ENCODE measurements around the gene UPK3BL2.
"Not testable (repeated sequence)": the region's sequence is repeated elsewhere in the genome, so short reads cannot be mapped to it uniquely, and the experiment has no call there.

Gene UPK3BL2

DNA sequence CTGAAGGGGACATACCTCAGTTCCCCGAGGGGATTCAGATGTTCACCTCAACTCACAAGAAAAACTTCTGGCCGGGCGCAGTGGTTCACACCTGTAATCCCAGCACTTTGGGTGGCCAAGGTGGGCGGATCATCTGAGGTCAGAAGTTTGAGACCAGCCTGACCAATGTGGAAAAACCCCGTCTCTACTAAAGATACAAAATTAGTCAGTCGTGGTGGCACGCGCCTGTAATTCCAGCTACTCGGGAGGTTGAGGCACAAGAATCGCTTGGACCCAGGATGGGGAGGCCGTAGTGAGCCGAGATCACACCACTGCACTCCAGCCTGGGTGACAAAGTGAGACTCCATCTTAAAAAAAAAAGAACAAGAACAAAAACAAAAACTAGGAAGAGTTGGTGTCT lies 1.8 kb upstream of the UPK3BL2 start:
- H3K9me3 ChIP-seq; H3K4me3 ChIP-seq; H3K27me3 ChIP-seq (ENCODE audit: low read depth); H3K4me1 ChIP-seq; in situ Hi-C loops (cut with MboI; ENCODE audit: low sequenced_read_pairs); H3K36me3 ChIP-seq (replicated peaks); DNase-seq (ENCODE audit: low spot score in 2 of 2): not testable (repeated sequence)

DNA sequence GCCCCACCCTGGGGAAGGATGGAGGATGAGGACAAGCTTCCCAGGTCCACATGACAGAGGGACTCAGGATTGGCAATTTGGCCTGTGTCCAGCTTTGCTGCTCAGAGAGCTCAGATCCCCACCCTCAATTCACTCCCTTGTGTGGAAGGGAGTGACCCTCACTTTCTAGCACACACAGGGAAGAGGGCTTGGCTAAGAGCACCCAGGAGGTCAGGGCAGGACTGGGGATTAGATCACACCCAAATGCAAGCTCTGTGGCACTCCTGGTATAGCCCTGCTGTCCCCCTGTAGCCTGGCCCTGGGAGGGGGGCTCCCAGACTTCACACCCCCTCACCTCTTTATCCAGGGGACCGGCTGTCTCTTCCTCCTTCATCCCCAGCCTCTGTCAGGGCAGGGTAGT lies 876 bp upstream of the UPK3BL2 start:
- H3K36me3 ChIP-seq (replicated peaks); H3K4me3 ChIP-seq; H3K4me1 ChIP-seq; H3K27me3 ChIP-seq (ENCODE audit: low read depth); H3K9me3 ChIP-seq; DNase-seq (ENCODE audit: low spot score in 2 of 2); in situ Hi-C loops (cut with MboI; ENCODE audit: low sequenced_read_pairs): not testable (repeated sequence)

DNA sequence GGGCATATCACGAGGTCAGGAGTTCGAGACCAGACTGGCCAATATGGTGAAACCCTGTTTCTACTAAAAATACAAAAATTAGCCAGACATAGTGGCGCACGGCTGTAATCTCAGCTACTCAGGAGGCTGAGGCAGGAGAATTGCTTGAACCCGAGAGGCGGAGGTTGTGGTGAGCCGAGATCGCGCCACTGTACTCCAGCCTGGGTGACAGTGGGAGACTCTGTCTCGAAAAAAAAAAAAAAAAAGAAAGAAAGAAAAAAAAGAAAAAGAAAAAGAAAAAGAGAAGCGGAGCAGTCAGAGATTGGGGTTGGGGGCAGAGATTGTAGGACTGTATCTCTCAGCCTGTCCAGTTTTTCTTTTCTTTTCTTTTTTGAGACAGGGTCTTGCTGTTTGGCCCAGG lies 725 bp downstream of the UPK3BL2 start:
- H3K36me3 ChIP-seq (replicated peaks); DNase-seq (ENCODE audit: low spot score in 2 of 2); in situ Hi-C loops (cut with MboI; ENCODE audit: low sequenced_read_pairs): not testable (repeated sequence)

DNA sequence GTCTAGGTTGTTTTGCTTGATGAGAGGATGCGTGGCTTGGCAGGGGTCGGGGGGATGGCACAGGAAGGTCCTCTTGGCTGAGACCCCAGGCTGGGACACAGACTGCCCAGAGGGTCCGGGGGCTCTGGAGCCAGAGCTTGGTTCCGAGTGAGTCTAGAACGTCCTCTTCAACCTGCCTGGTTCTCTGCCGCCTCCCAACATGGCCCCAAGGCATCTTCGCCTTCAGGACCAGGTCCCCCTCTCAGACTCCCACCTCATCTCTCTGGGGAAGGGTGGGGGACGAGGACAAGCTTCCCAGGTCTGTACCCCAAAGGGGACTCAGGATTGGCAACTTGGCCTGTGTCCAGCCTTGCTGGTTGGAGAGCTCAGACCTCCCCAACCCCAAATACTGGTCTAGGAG lies 1.4 kb downstream of the UPK3BL2 start:
- H3K4me1 ChIP-seq; H3K36me3 ChIP-seq (replicated peaks); DNase-seq (ENCODE audit: low spot score in 2 of 2); H3K27me3 ChIP-seq (ENCODE audit: low read depth); in situ Hi-C loops (cut with MboI; ENCODE audit: low sequenced_read_pairs); H3K4me3 ChIP-seq; H3K9me3 ChIP-seq: not testable (repeated sequence)

More for the DNA sequence above, 725 bp downstream of the UPK3BL2 start:
- not testable (repeated sequence) for H3K4me3 ChIP-seq; H3K27me3 ChIP-seq (ENCODE audit: low read depth); H3K9me3 ChIP-seq; H3K4me1 ChIP-seq

DNA sequence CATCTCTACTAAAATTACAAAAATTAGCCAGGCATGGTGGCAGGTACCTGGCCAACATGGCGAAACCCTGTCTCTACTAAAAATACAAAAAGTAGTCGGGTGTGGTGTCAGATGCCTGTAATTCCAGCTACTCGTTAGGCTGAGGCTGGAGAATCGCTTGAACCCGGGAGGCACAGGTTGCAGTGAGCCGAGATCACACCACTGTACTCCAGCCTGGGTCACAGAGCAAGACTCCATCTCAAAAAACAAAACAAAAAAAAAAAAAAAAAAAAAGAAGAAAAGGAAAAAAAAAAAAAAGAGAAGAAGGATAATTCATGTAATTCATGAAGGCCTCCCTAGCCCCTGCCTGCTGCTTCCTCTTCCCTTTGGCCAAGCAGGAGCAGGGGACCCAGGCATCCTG lies 2.9 kb downstream of the UPK3BL2 start:
- H3K9me3 ChIP-seq; H3K4me3 ChIP-seq; in situ Hi-C loops (cut with MboI; ENCODE audit: low sequenced_read_pairs); H3K27me3 ChIP-seq (ENCODE audit: low read depth); DNase-seq (ENCODE audit: low spot score in 2 of 2); H3K4me1 ChIP-seq; H3K36me3 ChIP-seq (replicated peaks): not testable (repeated sequence)

DNA sequence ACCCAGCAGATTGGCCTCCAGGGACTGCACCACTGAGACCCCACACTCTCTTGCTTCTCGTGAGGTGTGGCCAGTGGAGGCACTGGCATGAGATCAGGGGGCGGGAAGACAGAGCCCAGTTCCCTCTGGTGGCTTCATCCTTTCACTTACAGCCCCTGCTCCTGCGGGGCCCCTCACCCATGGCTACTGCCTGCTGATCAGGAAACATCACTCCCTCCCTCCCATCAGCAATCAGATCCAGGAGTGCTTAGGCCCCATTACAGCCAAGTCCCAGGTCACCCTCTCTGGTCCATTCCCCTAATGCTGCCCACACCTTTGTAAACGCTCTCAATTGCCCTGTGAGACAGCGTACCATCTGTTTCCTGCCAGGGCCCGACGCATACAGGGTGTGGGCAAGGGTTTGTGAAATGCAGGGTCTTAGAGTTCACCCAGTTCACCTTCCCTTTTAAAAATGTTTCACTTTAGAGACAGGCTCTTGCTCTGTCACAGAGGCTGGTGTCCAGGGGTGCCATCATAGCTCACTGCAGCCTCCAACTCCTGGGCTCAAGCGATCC lies 8.4 kb downstream of the UPK3BL2 start:
- H3K9me3 ChIP-seq; H3K27me3 ChIP-seq (ENCODE audit: low read depth); H3K36me3 ChIP-seq (replicated peaks); in situ Hi-C loops (cut with MboI; ENCODE audit: low sequenced_read_pairs); H3K4me3 ChIP-seq; H3K4me1 ChIP-seq; DNase-seq (ENCODE audit: low spot score in 2 of 2): not testable (repeated sequence)

DNA sequence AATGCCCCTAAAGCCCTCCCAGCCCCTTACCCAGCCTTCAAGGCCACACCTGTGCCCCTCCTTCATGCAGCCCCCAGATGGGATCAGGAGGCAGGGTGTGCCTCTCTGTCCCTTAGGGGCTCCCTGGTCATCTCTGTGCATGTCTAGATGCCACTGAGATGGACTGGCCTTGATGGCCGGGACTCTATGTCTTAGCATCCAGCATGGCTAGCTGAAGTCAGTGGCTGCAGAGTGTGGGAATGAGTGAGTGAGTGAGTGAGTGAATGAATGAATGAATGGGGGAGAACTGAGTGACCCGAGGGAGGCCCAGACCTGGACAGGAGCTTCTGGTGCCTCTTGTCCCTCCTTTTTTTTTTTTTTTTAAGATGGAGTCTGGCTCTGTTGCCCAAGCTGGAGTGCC lies 11.4 kb downstream of the UPK3BL2 start:
- H3K27me3 ChIP-seq (ENCODE audit: low read depth); H3K36me3 ChIP-seq (replicated peaks); H3K9me3 ChIP-seq; DNase-seq (ENCODE audit: low spot score in 2 of 2); H3K4me3 ChIP-seq; in situ Hi-C loops (cut with MboI; ENCODE audit: low sequenced_read_pairs); H3K4me1 ChIP-seq: not testable (repeated sequence)

DNA sequence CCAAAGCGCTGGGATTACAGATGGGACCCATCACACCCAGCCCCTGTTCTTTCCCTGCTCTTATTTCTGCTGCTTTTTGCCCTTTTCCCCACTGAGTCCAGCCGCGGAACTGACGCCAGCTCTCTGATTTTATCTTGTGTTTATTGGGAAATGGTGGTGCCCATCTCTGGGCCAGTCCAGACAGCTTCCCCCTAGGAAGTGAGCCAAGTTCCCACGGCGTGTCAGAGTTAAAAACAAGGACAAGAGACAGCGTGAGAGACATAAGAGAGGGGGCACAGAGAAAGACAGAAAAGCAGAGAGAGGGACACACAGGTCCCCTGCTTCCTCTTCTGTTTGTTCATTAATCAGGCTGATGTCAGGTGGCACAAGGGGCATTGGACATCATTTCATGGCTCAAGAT lies 11.9 kb downstream of the UPK3BL2 start:
- H3K9me3 ChIP-seq; H3K27me3 ChIP-seq (ENCODE audit: low read depth); DNase-seq (ENCODE audit: low spot score in 2 of 2); in situ Hi-C loops (cut with MboI; ENCODE audit: low sequenced_read_pairs); H3K36me3 ChIP-seq (replicated peaks); H3K4me1 ChIP-seq; H3K4me3 ChIP-seq: not testable (repeated sequence)

DNA sequence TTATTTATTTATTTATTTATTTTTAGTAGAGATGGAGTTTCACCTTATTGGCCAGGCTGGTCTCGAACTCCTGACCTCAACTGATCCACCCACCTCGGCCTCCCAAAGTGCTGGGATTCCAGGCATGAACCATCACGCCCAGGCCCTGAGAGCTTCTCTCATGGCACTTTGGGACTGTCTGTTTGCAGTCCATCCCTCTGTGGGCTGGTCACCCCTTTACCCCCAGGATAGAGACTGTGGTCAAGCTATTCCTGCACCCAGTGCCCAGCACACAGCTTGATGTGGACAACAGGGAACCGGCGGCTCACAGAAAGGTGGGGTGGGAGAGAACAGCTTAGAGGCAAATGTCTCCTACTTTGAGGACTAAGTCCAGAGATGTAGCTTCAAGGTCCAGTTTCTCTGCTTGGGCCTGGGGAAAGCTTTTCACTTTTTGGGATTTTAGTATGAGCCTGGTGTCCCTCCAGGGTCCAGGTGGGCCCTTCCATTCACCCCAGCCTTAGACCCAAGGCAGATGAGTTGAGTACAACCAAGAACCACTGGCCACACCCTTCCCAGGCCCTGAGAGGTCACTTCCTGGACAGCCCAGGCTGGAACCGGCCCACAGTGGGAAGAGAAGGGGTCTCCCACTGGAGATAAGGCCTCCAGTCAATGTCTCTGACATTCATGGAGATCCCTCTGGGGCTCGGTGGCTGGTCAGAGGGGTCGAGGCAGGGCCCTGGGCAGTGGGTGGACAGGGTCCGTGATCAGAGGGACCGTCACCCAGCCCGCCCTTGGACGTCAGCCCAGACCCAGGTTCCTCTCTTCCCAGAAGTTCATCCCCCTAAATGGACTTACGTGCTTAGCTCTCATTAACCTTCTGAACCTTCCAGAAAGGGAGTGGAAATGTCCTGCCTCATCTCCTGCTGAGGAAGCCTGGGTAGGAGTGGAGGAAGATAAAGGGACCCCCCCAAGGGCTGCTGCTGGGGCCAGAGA lies 15.4 kb downstream of the UPK3BL2 start:
- H3K4me3 ChIP-seq; H3K36me3 ChIP-seq (replicated peaks); H3K4me1 ChIP-seq; H3K9me3 ChIP-seq; DNase-seq (ENCODE audit: low spot score in 2 of 2); in situ Hi-C loops (cut with MboI; ENCODE audit: low sequenced_read_pairs); H3K27me3 ChIP-seq (ENCODE audit: low read depth): not testable (repeated sequence)

DNA sequence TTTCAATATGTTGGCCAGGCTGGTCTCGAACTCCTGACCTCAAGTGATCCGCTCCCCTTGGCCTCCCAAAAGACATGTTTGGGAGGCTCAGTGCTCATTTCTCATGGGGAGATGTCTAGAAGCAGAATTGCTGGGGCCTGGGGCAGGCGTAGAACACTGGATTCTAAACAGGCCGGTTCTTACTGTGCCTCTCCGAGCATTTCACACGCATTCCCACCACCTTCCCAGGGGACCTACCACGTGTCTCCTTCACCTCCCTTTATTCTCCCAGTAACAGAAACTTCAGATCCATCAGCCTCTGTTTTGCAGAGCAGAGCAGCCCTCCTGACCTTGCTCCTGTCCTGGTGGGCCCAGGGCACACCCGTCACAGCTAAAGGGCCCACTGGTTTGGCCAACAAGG lies 16.3 kb downstream of the UPK3BL2 start:
- in situ Hi-C loops (cut with MboI; ENCODE audit: low sequenced_read_pairs); H3K4me3 ChIP-seq; H3K36me3 ChIP-seq (replicated peaks); DNase-seq (ENCODE audit: low spot score in 2 of 2); H3K9me3 ChIP-seq; H3K4me1 ChIP-seq; H3K27me3 ChIP-seq (ENCODE audit: low read depth): not testable (repeated sequence)

DNA sequence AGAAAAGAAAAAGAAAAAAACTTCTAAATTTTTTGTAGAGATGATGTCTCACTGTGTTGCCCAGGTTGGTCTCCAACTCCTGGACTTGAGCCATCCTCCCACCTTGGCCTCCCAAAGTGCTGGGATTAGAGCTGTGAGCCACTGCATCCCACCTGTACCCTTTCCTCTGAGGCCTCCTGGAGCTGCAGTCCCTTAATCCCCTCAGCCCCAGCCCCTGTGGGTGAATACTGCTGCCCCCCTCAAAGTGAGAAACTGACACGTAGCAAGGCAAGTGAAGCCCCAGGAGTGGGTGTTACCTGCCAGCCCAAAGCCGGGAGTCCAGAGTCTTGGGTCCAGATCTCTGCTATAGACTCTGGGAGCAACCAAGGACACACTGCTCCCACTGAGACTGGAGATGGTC lies 18.7 kb downstream of the UPK3BL2 start:
- H3K9me3 ChIP-seq; H3K4me3 ChIP-seq; in situ Hi-C loops (cut with MboI; ENCODE audit: low sequenced_read_pairs); H3K27me3 ChIP-seq (ENCODE audit: low read depth); H3K4me1 ChIP-seq; DNase-seq (ENCODE audit: low spot score in 2 of 2); H3K36me3 ChIP-seq (replicated peaks): not testable (repeated sequence)

DNA sequence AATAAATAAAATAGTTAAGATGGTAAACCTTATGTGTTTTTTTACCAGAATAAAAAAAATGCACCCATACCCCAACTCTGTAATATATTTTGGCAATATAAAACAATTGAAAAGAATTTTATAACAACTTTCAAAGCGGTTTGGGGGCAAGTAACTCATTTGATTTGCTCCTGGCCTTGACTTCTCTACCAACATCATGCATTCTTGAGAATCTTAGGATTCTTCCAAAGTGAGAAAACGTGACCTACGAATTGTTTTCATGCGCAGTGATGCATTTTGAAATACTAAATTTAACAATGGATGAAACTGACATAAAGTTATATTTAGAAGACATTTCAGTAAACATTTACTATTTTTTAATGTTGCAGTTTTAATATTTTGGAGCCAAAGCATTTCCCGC lies 22.7 kb downstream of the UPK3BL2 start:
- DNase-seq (ENCODE audit: low spot score in 2 of 2); H3K4me1 ChIP-seq; H3K27me3 ChIP-seq (ENCODE audit: low read depth); in situ Hi-C loops (cut with MboI; ENCODE audit: low sequenced_read_pairs); H3K9me3 ChIP-seq; H3K36me3 ChIP-seq (replicated peaks); H3K4me3 ChIP-seq: not testable (repeated sequence)

DNA sequence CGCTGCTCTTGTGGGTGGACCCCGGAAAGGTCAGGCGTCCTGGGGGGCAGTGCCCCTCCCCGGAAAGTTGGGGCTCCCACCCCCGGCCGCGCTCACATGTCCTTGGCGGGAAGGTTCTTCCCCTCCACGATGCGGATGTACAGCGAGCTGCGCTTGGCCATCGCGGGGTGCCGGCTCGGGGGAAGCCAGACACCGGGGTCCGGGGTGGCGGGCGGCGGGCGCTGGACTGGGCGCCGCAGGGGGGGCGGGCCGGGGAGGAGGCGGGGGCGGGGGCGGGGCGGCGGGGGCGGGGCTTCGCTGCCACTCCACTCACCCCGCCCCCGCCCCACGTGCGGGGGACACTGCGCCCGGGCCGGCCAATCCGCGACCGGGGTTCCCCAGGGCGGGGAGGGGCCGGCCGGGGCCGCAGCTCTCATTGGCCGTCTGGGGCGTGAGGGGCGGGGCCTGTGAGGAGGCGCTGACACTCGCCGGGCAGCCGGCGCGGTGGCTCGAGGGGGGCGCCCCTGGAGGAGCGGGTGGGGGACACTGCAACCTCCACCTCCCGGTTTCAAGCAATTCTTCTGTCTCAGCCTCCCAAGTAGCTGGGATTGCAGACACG lies 25.8 kb downstream of the UPK3BL2 start, which contains the start of gene RASA4B:
Gene RASA4B (minus strand): TSS at position 228 of the 598 bp plus-strand sequence. CDS start 67 bp downstream, at position 161.
- DNase-seq (ENCODE audit: low spot score in 2 of 2); in situ Hi-C loops (cut with MboI; ENCODE audit: low sequenced_read_pairs); H3K27me3 ChIP-seq (ENCODE audit: low read depth); H3K9me3 ChIP-seq; H3K36me3 ChIP-seq (replicated peaks); H3K4me1 ChIP-seq; H3K4me3 ChIP-seq: not testable (repeated sequence)

DNA sequence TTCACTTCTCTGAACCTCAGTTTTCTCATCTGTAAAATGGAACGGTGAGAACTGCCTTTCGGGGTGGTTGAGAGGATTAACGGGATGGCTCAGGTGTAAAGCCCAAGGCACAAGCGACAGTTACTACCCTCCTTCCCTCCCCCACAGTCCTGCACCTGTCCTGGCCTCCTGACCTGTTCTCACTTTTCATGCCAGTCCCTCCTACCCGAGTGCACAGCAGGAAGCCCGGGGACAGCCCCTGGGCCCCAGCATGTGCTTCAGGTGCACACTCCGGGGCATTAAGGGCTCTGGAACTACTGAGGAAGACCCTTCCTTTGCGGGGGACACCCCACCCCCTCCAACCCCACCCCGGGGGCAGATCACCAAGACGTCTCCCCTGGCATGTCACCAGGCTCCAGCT lies 26.5 kb downstream of the UPK3BL2 start:
- DNase-seq (ENCODE audit: low spot score in 2 of 2); H3K4me3 ChIP-seq; H3K9me3 ChIP-seq; H3K27me3 ChIP-seq (ENCODE audit: low read depth); in situ Hi-C loops (cut with MboI; ENCODE audit: low sequenced_read_pairs); H3K36me3 ChIP-seq (replicated peaks); H3K4me1 ChIP-seq: not testable (repeated sequence)

Measured in HAP-1 (cell line).